Fibroblast of lung (primary cell): ENCODE measurements around the gene FCHO2.

Experiments
- CTCF ChIP-seq, 2 donors: IDR thresholded peaks in 1 of 2; conservative IDR thresholded peaks in 1 of 2; 1 replicate in 1 of 2; 2 replicates in 1 of 2; pipeline ENCODE4 v1.5.1; 2011 to 2012; ENCODE audit warnings: low read length in 2 of 2, control low read depth in 1 of 2, inconsistent platforms in 1 of 2, low read depth in 1 of 2, mild to moderate bottlenecking in 1 of 2
- EZH2 ChIP-seq: IDR thresholded peaks from 2 replicates; pipeline ENCODE4 v1.5.1; 2012; ENCODE audit warnings: low read length, control low read depth, mild to moderate bottlenecking; ENCODE audit errors: missing control alignments

GRCh38 chr5:73130811-73131210, 175.0 kb downstream of the FCHO2 start:
- TF ChIP-seq CTCF (conservative IDR thresholded peaks at IDR 0.05 in 1 of 2, IDR thresholded peaks at IDR 0.05 in 1 of 2; ENCODE audit: low read depth in 1 of 2, low read length in 2 of 2) (no peak), EZH2 (no peak)
